ENCODE results near the gene DCLK1. TPM values are rescaled to one million over a fixed set of nuclear protein-coding genes. Genes with fewer than 3 reads are reported as not detected.

Gene DCLK1
- total and polyA plus RNA-seq, 5 donors from 2014 or later, result not detected

- H3K27ac ChIP-seq (ENCODE audit: insufficient read depth, low read length, poor library complexity, severe bottlenecking), result no peak overlapping the region
- H3K36me3 Mint-ChIP-seq, result no peaks in the 10 kb centered on the region
- no peaks in the 10 kb centered on the region for H3K4me1 ChIP-seq (ENCODE audit: control insufficient read depth, insufficient read depth, low read length, poor library complexity, severe bottlenecking)
- no peak overlapping the region for H3K4me3 Mint-ChIP-seq
- H3K9me3 Mint-ChIP-seq, result peaks cover 0 to 7% (median 4%) of the 10 kb centered on the region in 7 donors
- no peak for ATAC-seq (ENCODE audit: low read depth in 2 of 2)
- H3K4me3 ChIP-seq (ENCODE audit: low read depth, low read length), result no peak overlapping the region
- no peaks in the 10 kb centered on the region for H3K27me3 Mint-ChIP-seq
- no peak overlapping the region for H3K27ac Mint-ChIP-seq
- no peaks in the 10 kb centered on the region for H3K9me3 ChIP-seq (ENCODE audit: control insufficient read depth in 2 of 2, low read length in 2 of 2)
- no peaks in the 10 kb centered on the region for H3K36me3 ChIP-seq (ENCODE audit: control insufficient read depth, insufficient read depth, low read length)
- no peaks in the 10 kb centered on the region for H3K4me1 Mint-ChIP-seq
- no peak for DNase-seq
- no peaks in the 10 kb centered on the region for H3K27me3 ChIP-seq (ENCODE audit: control insufficient read depth, insufficient read depth, low read length)
These were observed 29.1 kb upstream of the DCLK1 start for GRCh38 chr13:36160297-36160696.

DNA sequence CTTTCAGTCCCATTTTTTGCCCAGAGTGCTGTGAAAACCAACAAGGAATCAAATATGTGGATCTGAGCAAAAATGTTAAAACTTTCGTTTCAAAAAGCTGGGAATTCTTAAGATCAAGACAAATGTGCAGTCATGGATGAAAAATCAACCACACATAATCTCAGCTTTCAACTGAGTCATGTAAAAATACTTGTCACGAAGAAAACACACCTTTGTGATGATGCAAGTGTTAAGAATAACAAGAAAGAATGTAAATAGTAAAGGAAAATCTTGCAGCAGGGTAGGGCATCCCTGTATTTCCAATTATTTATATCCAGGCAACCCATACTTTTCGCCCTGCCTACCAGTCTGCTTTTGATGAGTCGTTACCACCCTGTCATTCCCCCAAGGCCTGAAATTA, 27.4 kb upstream of the DCLK1 start:
- no peaks in the 10 kb centered on the region for H3K27me3 ChIP-seq (ENCODE audit: control insufficient read depth, insufficient read depth, low read length)
- H3K36me3 ChIP-seq (ENCODE audit: control insufficient read depth, insufficient read depth, low read length), result no peaks in the 10 kb centered on the region
- no peaks in the 10 kb centered on the region for H3K4me1 Mint-ChIP-seq
- H3K9me3 Mint-ChIP-seq, result peaks cover 0 to 7% (median 6%) of the 10 kb centered on the region in 7 donors
- no peaks in the 10 kb centered on the region for H3K36me3 Mint-ChIP-seq
- H3K27ac Mint-ChIP-seq, result no peak overlapping the region
- H3K27ac ChIP-seq (ENCODE audit: insufficient read depth, low read length, poor library complexity, severe bottlenecking), result no peak overlapping the region
- H3K4me3 Mint-ChIP-seq, result no peak overlapping the region
- ATAC-seq (ENCODE audit: low read depth in 2 of 2) (no peak), DNase-seq (no peak)
- H3K4me1 ChIP-seq (ENCODE audit: control insufficient read depth, insufficient read depth, low read length, poor library complexity, severe bottlenecking), result no peaks in the 10 kb centered on the region
- H3K4me3 ChIP-seq (ENCODE audit: low read depth, low read length), result no peak overlapping the region
- no peaks in the 10 kb centered on the region for H3K9me3 ChIP-seq (ENCODE audit: control insufficient read depth in 2 of 2, low read length in 2 of 2)
- no peaks in the 10 kb centered on the region for H3K27me3 Mint-ChIP-seq

DNA sequence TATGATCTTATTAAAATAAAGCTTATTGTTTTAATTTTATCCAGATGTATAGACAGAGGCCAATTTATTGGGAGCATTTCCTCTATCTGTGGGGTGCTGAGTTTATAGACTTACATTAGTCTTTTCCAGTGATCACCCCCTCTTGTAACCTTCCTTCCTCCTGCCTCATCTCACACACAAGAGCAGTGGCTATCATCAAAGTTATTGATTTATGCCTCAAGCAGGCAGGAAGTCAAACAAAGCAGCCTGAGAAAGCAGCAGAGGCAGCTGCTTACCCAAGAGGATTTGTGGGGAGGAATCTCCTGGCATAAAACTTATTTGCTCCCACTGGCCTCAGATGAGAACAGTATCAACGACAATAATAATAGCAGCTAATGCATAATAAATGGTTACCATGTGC, 26.3 kb upstream of the DCLK1 start:
- no peak for DNase-seq
- Mint-ChIP-seq H3K27ac (no peak overlapping the region), H3K4me3 (no peak overlapping the region), H3K9me3 (peaks cover 0 to 8% (median 6%) of the 10 kb centered on the region in 7 donors), H3K4me1 (no peaks in the 10 kb centered on the region), H3K27me3 (peaks cover 5% of the 10 kb centered on the region), H3K36me3 (no peaks in the 10 kb centered on the region)
- Histone ChIP-seq H3K4me3 (ENCODE audit: low read depth, low read length) (no peak overlapping the region), H3K27ac (ENCODE audit: insufficient read depth, low read length, poor library complexity, severe bottlenecking) (no peak overlapping the region), H3K9me3 (ENCODE audit: control insufficient read depth in 2 of 2, low read length in 2 of 2) (no peaks in the 10 kb centered on the region), H3K27me3 (ENCODE audit: control insufficient read depth, insufficient read depth, low read length) (no peaks in the 10 kb centered on the region), H3K4me1 (ENCODE audit: control insufficient read depth, insufficient read depth, low read length, poor library complexity, severe bottlenecking) (no peaks in the 10 kb centered on the region), H3K36me3 (ENCODE audit: control insufficient read depth, insufficient read depth, low read length) (no peaks in the 10 kb centered on the region)
- ATAC-seq (ENCODE audit: low read depth in 2 of 2), result no peak

DNA sequence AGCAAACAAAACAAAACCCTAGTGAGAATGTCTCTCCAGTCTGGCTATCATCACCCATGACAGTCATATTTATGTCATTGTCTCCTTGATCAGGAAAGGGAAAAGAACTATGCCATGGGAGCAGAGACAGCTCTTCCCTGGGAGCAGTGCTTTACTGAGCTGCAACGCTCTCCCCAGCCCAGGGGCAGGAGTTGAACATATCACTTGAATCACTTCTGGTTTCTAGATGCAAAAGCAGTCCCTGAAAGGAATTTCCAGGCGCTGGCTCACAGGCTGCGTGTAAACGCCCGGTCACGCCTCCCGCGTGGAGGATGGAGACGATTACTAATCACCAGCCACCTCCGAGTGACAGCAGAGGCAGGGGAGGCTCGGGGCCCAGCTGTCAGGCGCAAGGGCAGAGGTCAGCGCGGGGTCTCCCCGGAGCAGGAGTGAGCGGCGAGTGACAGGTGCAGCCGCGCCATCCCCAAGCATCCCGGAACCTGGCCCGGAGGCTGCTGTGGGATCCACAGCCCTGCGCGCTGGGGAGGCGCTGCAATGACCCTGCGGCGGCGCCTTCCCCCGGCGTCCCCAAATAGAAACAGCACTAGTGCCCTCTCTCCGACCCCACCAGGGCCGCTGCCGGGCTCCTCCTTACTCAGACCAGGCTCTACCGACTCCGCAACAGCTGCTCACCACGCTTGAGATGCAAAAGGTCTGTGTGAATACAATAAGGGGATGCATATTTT, 23.5 kb upstream of the DCLK1 start:
- Mint-ChIP-seq H3K36me3 (no peaks in the 10 kb centered on the region), H3K4me1 (no peaks in the 10 kb centered on the region), H3K9me3 (peaks cover 0 to 16% (median 4%) of the 10 kb centered on the region in 7 donors), H3K4me3 (no peak overlapping the region), H3K27ac (no peak overlapping the region), H3K27me3 (peaks cover 5% of the 10 kb centered on the region)
- H3K4me3 ChIP-seq (ENCODE audit: low read depth, low read length), result no peak overlapping the region
- H3K27me3 ChIP-seq (ENCODE audit: control insufficient read depth, insufficient read depth, low read length), result no peaks in the 10 kb centered on the region
- ATAC-seq (ENCODE audit: low read depth in 2 of 2), result no peak
- H3K36me3 ChIP-seq (ENCODE audit: control insufficient read depth, insufficient read depth, low read length), result no peaks in the 10 kb centered on the region
- H3K9me3 ChIP-seq (ENCODE audit: control insufficient read depth in 2 of 2, low read length in 2 of 2), result no peaks in the 10 kb centered on the region
- H3K4me1 ChIP-seq (ENCODE audit: control insufficient read depth, insufficient read depth, low read length, poor library complexity, severe bottlenecking), result no peaks in the 10 kb centered on the region
- no peak for DNase-seq
- H3K27ac ChIP-seq (ENCODE audit: insufficient read depth, low read length, poor library complexity, severe bottlenecking), result no peak overlapping the region

DNA sequence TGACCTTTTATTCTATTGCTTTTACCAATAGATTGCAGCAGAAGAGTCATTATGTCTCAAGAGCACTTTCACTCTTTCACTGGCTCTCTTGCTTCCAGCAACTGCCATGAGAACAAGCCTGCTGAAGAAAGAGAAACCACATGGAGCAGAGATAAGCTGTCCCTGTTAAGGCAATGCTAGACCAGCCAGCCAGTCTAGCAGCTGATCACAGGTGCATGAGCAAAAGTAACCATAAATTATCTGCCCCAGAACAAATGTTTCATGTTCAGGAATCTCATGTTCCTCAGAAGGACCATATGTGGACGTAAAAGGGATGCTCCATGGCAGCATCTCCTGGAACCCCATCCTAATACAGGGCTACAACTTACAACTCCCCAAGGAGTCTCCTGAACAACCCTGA, 20.4 kb upstream of the DCLK1 start:
- Histone ChIP-seq H3K4me1 (ENCODE audit: control insufficient read depth, insufficient read depth, low read length, poor library complexity, severe bottlenecking) (no peaks in the 10 kb centered on the region), H3K4me3 (ENCODE audit: low read depth, low read length) (no peak overlapping the region), H3K36me3 (ENCODE audit: control insufficient read depth, insufficient read depth, low read length) (no peaks in the 10 kb centered on the region), H3K27me3 (ENCODE audit: control insufficient read depth, insufficient read depth, low read length) (no peaks in the 10 kb centered on the region), H3K9me3 (ENCODE audit: control insufficient read depth in 2 of 2, low read length in 2 of 2) (no peaks in the 10 kb centered on the region), H3K27ac (ENCODE audit: insufficient read depth, low read length, poor library complexity, severe bottlenecking) (no peak overlapping the region)
- ATAC-seq (ENCODE audit: low read depth in 2 of 2) (no peak), DNase-seq (no peak)
- Mint-ChIP-seq H3K27me3 (peaks cover 5% of the 10 kb centered on the region), H3K9me3 (peaks cover 0 to 18% (median 5%) of the 10 kb centered on the region in 7 donors), H3K36me3 (no peaks in the 10 kb centered on the region), H3K4me1 (no peaks in the 10 kb centered on the region), H3K4me3 (no peak overlapping the region), H3K27ac (no peak overlapping the region)

DNA sequence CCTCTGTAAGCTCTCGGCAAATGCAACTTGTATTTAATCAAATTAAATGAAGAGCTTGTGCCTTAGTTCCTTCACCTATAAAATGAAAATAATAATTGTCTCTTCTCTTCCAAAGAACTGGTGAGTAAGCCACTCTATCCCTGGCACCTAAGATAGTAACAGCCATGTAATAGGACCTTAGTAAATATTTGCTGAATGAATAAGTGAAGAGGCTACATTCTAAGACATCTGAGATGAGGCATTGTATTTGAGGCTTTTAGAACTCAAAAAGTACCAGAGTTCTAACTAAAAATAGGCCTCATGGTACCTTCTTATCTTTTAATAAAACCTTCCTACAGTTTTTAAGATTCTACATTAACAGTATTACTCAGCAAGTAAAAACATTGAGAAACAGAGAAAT, 17.3 kb upstream of the DCLK1 start:
- Mint-ChIP-seq H3K36me3 (no peaks in the 10 kb centered on the region), H3K9me3 (peaks cover 0 to 12% (median 5%) of the 10 kb centered on the region in 7 donors), H3K4me1 (no peaks in the 10 kb centered on the region), H3K27me3 (peaks cover 3% of the 10 kb centered on the region), H3K4me3 (no peak overlapping the region), H3K27ac (no peak overlapping the region)
- DNase-seq (no peak), ATAC-seq (ENCODE audit: low read depth in 2 of 2) (no peak)
- Histone ChIP-seq H3K4me1 (ENCODE audit: control insufficient read depth, insufficient read depth, low read length, poor library complexity, severe bottlenecking) (no peaks in the 10 kb centered on the region), H3K27ac (ENCODE audit: insufficient read depth, low read length, poor library complexity, severe bottlenecking) (no peak overlapping the region), H3K4me3 (ENCODE audit: low read depth, low read length) (no peak overlapping the region), H3K9me3 (ENCODE audit: control insufficient read depth in 2 of 2, low read length in 2 of 2) (no peaks in the 10 kb centered on the region), H3K27me3 (ENCODE audit: control insufficient read depth, insufficient read depth, low read length) (no peaks in the 10 kb centered on the region), H3K36me3 (ENCODE audit: control insufficient read depth, insufficient read depth, low read length) (no peaks in the 10 kb centered on the region)

DNA sequence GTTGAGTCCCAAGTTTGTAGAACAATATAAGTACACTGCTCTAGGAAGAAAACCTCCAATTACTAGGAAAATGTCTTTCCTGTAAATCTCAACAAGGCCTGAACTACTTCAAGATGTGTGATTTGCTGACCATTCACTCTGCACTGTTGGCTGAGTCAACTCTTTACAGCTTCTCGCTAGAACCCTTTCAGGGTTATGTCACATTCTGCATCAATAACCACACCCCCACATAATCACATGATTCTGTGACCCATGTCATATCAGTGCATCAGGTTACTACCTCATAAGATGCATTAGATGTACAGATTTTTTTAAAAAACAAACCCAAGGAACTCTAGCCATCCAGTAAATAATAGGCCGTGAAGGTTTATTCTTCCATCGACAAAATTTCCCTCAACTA, 16.1 kb upstream of the DCLK1 start:
- H3K27ac Mint-ChIP-seq, result no peak overlapping the region
- no peaks in the 10 kb centered on the region for H3K4me1 ChIP-seq (ENCODE audit: control insufficient read depth, insufficient read depth, low read length, poor library complexity, severe bottlenecking)
- H3K4me3 Mint-ChIP-seq, result no peak overlapping the region
- no peaks in the 10 kb centered on the region for H3K9me3 ChIP-seq (ENCODE audit: control insufficient read depth in 2 of 2, low read length in 2 of 2)
- DNase-seq (no peak), ATAC-seq (ENCODE audit: low read depth in 2 of 2) (no peak)
- no peaks in the 10 kb centered on the region for H3K27me3 ChIP-seq (ENCODE audit: control insufficient read depth, insufficient read depth, low read length)
- H3K36me3 ChIP-seq (ENCODE audit: control insufficient read depth, insufficient read depth, low read length), result no peaks in the 10 kb centered on the region
- H3K9me3 Mint-ChIP-seq, result peaks cover 0 to 12% (median 5%) of the 10 kb centered on the region in 7 donors
- H3K4me3 ChIP-seq (ENCODE audit: low read depth, low read length), result no peak overlapping the region
- H3K4me1 Mint-ChIP-seq, result no peaks in the 10 kb centered on the region
- H3K36me3 Mint-ChIP-seq, result no peaks in the 10 kb centered on the region
- H3K27me3 Mint-ChIP-seq, result no peaks in the 10 kb centered on the region
- no peak overlapping the region for H3K27ac ChIP-seq (ENCODE audit: insufficient read depth, low read length, poor library complexity, severe bottlenecking)

GRCh38 chr13:36146511-36147269, 15.5 kb upstream of the DCLK1 start:
- Histone ChIP-seq H3K4me3 (ENCODE audit: low read depth, low read length) (no peak overlapping the region), H3K4me1 (ENCODE audit: control insufficient read depth, insufficient read depth, low read length, poor library complexity, severe bottlenecking) (no peaks in the 10 kb centered on the region), H3K27me3 (ENCODE audit: control insufficient read depth, insufficient read depth, low read length) (no peaks in the 10 kb centered on the region), H3K36me3 (ENCODE audit: control insufficient read depth, insufficient read depth, low read length) (no peaks in the 10 kb centered on the region), H3K9me3 (ENCODE audit: control insufficient read depth in 2 of 2, low read length in 2 of 2) (no peaks in the 10 kb centered on the region), H3K27ac (ENCODE audit: insufficient read depth, low read length, poor library complexity, severe bottlenecking) (no peak overlapping the region)
- H3K9me3 Mint-ChIP-seq, result peaks cover 0 to 13% (median 5%) of the 10 kb centered on the region in 7 donors
- H3K4me3 Mint-ChIP-seq, result no peak overlapping the region
- no peak for DNase-seq
- no peaks in the 10 kb centered on the region for H3K36me3 Mint-ChIP-seq
- H3K4me1 Mint-ChIP-seq, result no peaks in the 10 kb centered on the region
- no peak for ATAC-seq (ENCODE audit: low read depth in 2 of 2)
- H3K27me3 Mint-ChIP-seq, result no peaks in the 10 kb centered on the region
- no peak overlapping the region for H3K27ac Mint-ChIP-seq
